Amygdala (tissue), 56 donors: ENCODE data around the gene CPB1.
A peak's percentile ranks its signal among the peaks of the same experiment; 100 is the strongest.

Experiments
- DNase-seq, 56 donors: peaks; one replicate each; lab custom pipeline; 2025; lab: John Stamatoyannopoulos, UW

CPB1 gene

DNA sequence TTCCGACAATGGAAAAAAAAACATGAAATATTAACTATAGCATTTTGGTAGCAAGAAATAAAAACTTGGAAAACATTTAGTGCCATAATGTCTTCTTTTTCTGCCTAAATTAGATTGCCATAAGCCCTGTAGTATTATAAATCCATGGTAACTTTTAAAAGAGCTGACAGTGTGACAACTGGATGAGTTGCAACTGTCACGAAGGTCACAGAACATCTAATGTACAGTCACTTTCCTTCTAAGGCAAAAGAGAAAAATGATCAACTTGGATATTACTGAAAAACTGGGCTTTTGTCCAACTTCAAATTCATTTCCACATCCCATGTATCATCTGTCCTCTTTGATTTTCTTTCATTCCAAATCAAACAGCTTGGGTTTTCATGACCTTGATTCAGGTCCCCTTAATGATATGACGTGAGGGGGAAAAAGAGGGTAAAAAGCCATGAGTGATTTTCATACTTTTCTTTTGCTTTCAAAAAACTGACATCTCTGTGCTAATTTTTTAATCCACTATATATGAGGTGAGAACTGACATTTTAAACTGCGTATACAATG lies 602 bp downstream of the CPB1 start:
- no peak for DNase-seq

DNA sequence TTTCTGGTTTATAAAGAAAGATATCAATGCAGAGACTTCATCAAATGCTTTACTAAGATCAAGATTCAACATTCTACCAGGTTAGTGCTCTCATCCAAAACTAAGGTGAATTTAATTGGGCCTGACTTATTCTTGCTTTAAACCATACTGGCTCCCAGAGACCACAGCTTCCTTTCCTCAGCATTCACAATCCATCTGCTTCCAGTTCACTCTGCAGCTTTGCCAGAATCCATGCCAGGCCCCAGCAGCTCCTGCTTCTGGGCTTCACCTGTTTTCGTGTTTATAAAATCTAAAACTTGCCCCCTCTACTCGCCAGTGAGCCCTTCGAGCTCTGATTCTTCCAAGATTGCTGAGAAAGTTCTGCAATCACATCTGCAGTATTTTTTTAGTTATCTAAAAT lies 2.3 kb downstream of the CPB1 start:
- no peak for DNase-seq

GRCh38 chr3:148833223-148833622 lies 5.6 kb downstream of the CPB1 start:
- DNase-seq = no peak

- DNase-seq = no peak
These were observed 12.2 kb downstream of the CPB1 start for GRCh38 chr3:148839805-148840204.

GRCh38 chr3:148840451-148840850 lies 12.8 kb downstream of the CPB1 start:
- DNase-seq = no peak

GRCh38 chr3:148845756-148846395 lies 18.3 kb downstream of the CPB1 start:
- no peak for DNase-seq

- no peak for DNase-seq
These were observed 19.7 kb downstream of the CPB1 start for GRCh38 chr3:148847351-148847750.

DNA sequence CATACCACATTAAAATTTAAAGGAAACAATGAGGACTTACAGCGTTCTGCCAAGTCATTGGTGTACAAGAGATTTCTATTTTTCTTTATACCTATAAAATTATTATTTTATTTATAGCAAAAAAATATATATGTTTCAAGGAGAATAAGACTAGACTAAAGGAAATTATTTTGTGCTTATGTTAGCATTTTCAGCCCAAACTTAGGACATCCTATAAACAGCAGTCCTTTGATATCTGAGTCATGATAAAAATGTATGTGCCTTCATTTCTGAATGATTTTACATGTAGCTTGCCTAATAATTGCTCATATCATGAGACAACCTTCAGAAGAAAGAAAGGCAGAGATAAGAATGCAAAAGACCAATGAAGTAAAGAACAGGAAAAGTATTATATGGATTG lies 20.8 kb downstream of the CPB1 start:
- no peak for DNase-seq

- DNase-seq = no peak
These were observed 24.8 kb downstream of the CPB1 start for GRCh38 chr3:148852271-148852992.

- DNase-seq = no peak
These were observed 25.5 kb downstream of the CPB1 start for GRCh38 chr3:148853076-148853475.

GRCh38 chr3:148854061-148854460 lies 26.4 kb downstream of the CPB1 start:
- no peak for DNase-seq

DNA sequence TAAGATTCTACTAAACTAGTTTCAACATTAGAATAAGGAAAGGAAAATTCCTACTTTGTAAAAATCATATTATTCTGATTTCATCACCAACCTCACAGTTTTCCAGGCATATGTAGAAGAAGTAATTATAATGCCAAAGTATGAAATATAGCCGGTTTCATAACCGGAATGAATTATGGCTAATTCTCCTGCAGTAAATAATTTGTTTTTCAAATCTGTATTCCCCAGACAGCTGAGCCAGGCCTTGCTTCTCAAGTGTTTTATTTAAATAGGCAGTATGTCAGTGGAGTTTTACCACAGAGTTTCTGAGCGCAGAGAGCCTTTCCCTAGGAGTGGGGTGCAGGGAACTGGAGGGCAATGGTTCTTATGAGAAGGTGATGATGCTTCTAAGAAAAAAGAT lies 28.8 kb downstream of the CPB1 start:
- DNase-seq = no peak

DNA sequence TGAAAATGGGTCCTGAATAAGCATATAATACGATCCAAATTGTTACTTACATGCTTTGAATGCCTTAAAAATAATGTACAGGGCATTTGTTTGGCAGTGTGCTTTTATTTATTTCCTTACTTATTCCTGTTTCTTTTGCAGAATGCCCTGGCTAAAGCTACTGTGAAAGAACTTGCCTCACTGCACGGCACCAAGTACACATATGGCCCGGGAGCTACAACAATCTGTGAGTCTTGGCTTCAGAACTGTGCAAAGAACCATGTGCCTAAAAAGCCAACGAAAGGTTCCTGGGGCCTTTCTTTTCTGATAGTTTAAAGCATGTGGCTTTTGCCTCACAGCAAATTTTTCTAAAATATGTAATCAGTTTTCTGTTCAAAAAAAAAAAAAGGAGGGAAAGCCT lies 29.7 kb downstream of the CPB1 start:
- no peak for DNase-seq

DNA sequence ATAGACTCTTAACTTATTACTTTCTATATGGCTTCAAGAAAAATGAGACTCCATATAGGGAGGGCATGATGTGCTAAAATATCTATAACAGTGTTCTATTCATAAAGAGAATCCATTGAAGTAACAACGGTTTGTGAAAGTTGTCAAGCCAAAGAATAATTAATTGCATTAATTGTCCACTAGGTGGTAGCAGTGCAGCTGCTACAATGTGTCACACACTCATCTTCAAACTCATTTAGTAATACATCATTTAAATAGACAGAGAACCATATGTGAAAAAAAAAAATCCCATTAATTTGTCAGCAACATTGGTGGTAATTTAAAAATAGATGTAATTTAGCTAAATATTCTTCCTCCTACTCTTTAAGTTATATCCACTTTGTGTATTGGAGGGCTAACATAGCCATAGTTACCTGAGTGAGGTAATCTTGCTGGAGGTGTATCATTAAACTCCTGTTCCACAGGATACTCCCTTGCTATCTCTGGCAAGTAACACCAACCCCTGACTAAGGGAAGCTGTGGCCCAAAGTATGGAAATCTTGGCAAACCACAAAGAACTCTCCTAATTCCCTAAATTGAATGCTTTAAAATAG lies 33.8 kb downstream of the CPB1 start:
- peak in 1 of 56 donors; percentile 12 for DNase-seq

GRCh38 chr3:148863297-148863696 lies 35.7 kb downstream of the CPB1 start:
- no peak for DNase-seq

- no peak for DNase-seq
These were observed 36.2 kb downstream of the CPB1 start for GRCh38 chr3:148863814-148864213.

- DNase-seq = no peak
These were observed 37.4 kb downstream of the CPB1 start, which contains the start of gene CPA3 for GRCh38 chr3:148865049-148865448. TSS of gene CPA3 (plus strand) at chr3:148865296. CDS start at chr3:148865308, 12 bp downstream.

DNA sequence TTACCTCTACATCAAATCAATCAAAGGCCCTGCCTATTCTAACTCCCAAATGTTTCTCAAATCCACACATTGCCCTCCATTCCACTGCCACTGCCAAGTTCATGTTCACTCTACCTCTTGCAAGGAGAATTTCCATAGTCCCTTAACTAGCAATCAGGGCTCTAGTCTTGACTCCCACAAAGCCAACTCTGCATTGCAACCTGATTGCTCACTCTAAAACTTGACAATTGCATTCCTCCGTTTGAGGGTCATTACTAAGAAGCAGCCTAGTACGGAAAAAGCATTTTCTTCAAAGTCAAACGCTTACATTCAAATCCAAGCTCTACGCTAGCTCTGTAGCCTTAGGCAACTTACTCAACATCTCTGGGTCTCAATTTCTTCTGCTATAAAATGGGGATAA lies 38.6 kb downstream of the CPB1 start:
- DNase-seq = no peak

- no peak for DNase-seq
These were observed 45.8 kb downstream of the CPB1 start for GRCh38 chr3:148873270-148873927.

DNA sequence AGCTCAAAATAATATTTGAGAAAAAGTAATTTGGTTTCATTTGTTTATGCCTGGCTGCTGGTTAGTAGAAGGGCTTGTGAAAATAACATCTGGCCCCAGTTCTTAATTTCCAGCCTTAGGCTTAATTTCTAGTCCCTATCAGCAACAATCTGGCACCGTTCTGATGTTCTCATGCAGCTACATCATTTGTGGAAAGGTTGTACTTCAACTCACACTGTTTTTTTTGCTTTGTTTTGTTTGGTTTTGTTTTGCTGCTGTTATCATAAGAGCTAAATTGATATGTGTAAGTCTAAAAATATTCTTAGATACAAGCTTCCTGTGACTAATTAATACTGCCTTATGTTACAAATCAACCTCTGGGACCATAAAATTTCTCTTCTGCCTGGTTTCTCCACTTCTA lies 46.4 kb downstream of the CPB1 start:
- DNase-seq = no peak

- no peak for DNase-seq
These were observed 50.5 kb downstream of the CPB1 start for GRCh38 chr3:148878095-148878494.
